ENCODE measurements around the gene PCOLCE2. TPM values are rescaled to one million over a fixed set of nuclear protein-coding genes. Genes with fewer than 3 reads are reported as not detected.

Gene PCOLCE2
- total and polyA plus RNA-seq, 4 donors, result 9.1 to 17.2 (median 13.3) TPM

- no peak for TF ChIP-seq TAF1 (conservative IDR thresholded peaks at IDR 0.05)
- TF ChIP-seq, protein P1, sequence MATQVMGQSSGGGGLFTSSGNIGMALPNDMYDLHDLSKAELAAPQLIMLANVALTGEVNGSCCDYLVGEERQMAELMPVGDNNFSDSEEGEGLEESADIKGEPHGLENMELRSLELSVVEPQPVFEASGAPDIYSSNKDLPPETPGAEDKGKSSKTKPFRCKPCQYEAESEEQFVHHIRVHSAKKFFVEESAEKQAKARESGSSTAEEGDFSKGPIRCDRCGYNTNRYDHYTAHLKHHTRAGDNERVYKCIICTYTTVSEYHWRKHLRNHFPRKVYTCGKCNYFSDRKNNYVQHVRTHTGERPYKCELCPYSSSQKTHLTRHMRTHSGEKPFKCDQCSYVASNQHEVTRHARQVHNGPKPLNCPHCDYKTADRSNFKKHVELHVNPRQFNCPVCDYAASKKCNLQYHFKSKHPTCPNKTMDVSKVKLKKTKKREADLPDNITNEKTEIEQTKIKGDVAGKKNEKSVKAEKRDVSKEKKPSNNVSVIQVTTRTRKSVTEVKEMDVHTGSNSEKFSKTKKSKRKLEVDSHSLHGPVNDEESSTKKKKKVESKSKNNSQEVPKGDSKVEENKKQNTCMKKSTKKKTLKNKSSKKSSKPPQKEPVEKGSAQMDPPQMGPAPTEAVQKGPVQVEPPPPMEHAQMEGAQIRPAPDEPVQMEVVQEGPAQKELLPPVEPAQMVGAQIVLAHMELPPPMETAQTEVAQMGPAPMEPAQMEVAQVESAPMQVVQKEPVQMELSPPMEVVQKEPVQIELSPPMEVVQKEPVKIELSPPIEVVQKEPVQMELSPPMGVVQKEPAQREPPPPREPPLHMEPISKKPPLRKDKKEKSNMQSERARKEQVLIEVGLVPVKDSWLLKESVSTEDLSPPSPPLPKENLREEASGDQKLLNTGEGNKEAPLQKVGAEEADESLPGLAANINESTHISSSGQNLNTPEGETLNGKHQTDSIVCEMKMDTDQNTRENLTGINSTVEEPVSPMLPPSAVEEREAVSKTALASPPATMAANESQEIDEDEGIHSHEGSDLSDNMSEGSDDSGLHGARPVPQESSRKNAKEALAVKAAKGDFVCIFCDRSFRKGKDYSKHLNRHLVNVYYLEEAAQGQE (IDR thresholded peaks at IDR 0.05), result no peak
- no peak for TF ChIP-seq JUND (IDR thresholded peaks at IDR 0.05)
- no peak for TF ChIP-seq RAD21 (IDR thresholded peaks at IDR 0.05)
- TF ChIP-seq ZBTB33 (IDR thresholded peaks at IDR 0.05), result no peak
- no peak overlapping the region for H3K4me3 ChIP-seq (ENCODE audit: low read depth in 1 of 3, low read length in 3 of 3)
- no peaks in the 10 kb centered on the region for H3K27me3 ChIP-seq (ENCODE audit: control insufficient read depth in 4 of 4, insufficient read depth in 4 of 4, low read length in 3 of 4)
- no peaks in the 10 kb centered on the region for H3K4me1 ChIP-seq (ENCODE audit: control insufficient read depth in 4 of 4, insufficient read depth in 4 of 4, low read length in 3 of 4)
- H3K9ac ChIP-seq (ENCODE audit: low read depth in 1 of 2, low read length in 2 of 2), result no peak overlapping the region
- no peaks in the 10 kb centered on the region for H3K9me3 ChIP-seq (ENCODE audit: control insufficient read depth in 4 of 4, low read length in 3 of 4)
- no peak for DNase-seq (ENCODE audit: low spot score)
- H3K36me3 ChIP-seq (ENCODE audit: control insufficient read depth in 4 of 4, insufficient read depth in 3 of 4, low read depth in 1 of 4, low read length in 3 of 4), result peaks cover 0 to 3% (median 0%) of the 10 kb centered on the region in 4 donors
- H3K27ac ChIP-seq (ENCODE audit: low read depth in 1 of 2, low read length in 2 of 2), result no peak overlapping the region
- 93% methylated on average over 6 of the region's 6 CpGs for WGBS
These were observed 73.1 kb downstream of the PCOLCE2 start for GRCh38 chr3:142815803-142816202.

DNA sequence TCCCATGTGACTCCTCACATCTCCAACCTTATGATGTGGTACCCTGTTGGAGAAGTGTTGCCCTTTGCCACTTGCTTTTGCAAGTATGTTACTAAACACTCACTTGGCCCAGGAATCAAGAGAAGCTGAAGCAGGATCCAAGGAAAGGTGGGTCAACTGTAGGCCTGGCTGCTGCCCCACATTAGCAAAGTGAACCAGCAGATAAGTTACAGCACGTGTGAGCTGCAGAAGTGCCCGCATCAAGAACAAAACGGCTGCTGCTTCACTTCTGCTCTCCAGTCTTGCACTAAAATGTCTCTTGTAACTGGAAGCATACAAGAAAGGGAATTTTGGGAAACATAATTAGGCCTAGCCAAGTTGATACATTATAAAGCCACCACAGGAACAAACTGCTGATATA, 79.6 kb downstream of the PCOLCE2 start:
- Histone ChIP-seq H3K4me1 (ENCODE audit: control insufficient read depth in 4 of 4, insufficient read depth in 4 of 4, low read length in 3 of 4) (no peaks in the 10 kb centered on the region), H3K9ac (ENCODE audit: low read depth in 1 of 2, low read length in 2 of 2) (no peak overlapping the region), H3K36me3 (ENCODE audit: control insufficient read depth in 4 of 4, insufficient read depth in 3 of 4, low read depth in 1 of 4, low read length in 3 of 4) (peaks cover 0 to 3% (median 0%) of the 10 kb centered on the region in 4 donors), H3K27ac (ENCODE audit: low read depth in 1 of 2, low read length in 2 of 2) (no peak overlapping the region), H3K9me3 (ENCODE audit: control insufficient read depth in 4 of 4, low read length in 3 of 4) (no peaks in the 10 kb centered on the region), H3K27me3 (ENCODE audit: control insufficient read depth in 4 of 4, insufficient read depth in 4 of 4, low read length in 3 of 4) (no peaks in the 10 kb centered on the region), H3K4me3 (ENCODE audit: low read depth in 1 of 3, low read length in 3 of 3) (no peak overlapping the region)
- DNase-seq (ENCODE audit: low spot score), result no peak
- TF ChIP-seq CTCF (IDR thresholded peaks at IDR 0.05; ENCODE audit: low read depth, low read length, missing input control) (no peak), ZBTB33 (IDR thresholded peaks at IDR 0.05) (no peak), SP1 (IDR thresholded peaks at IDR 0.05) (no peak), FOXA1 (IDR thresholded peaks at IDR 0.05) (no peak), YY1 (IDR thresholded peaks at IDR 0.05) (no peak), GABPA (IDR thresholded peaks at IDR 0.05 in 1 of 2, conservative IDR thresholded peaks at IDR 0.05 in 1 of 2) (no peak), EGR1 (IDR thresholded peaks at IDR 0.05; ENCODE audit: low read depth in 2 of 2) (no peak), MAX (IDR thresholded peaks at IDR 0.05) (no peak), FOXA2 (IDR thresholded peaks at IDR 0.05) (no peak), RXRA (IDR thresholded peaks at IDR 0.05) (no peak)
- WGBS, result 93% methylated on average over 3 of the region's 3 CpGs
